Esophagus muscularis mucosa (tissue), 4 donors: ENCODE results near the gene GTF2IRD1. TPM values are rescaled to one million over a fixed set of nuclear protein-coding genes. Genes with fewer than 3 reads are reported as not detected.
"Not testable (repeated sequence)": the region's sequence is repeated elsewhere in the genome, so short reads cannot be mapped to it uniquely, and the experiment has no call there.

Experiments used
- DNase-seq: peaks from one replicate; pipeline ENCODE4 v3.0.0-alpha.2; 2017; ENCODE audit errors: extremely low spot score
- H3K27ac ChIP-seq, 4 donors: fragments of 200-600 bp; sonication (generic); replicated peaks in 1 of 4; 1 replicate in 3 of 4; 2 replicates in 1 of 4; pipeline ENCODE4 v1.5.1; 2016 to 2019; ENCODE audit warnings: mild to moderate bottlenecking in 1 of 4
- H3K27me3 ChIP-seq, 4 donors: fragments of 200-600 bp; sonication (generic); one replicate each; pipeline versions ENCODE4 v1.5.1 to v1.6.0; 2016 to 2019
- H3K36me3 ChIP-seq, 4 donors: fragments of 200-600 bp; sonication (generic); one replicate each; pipeline ENCODE4 v1.5.1; 2016 to 2019
- H3K4me1 ChIP-seq, 4 donors: fragments of 200-600 bp; sonication (generic); one replicate each; pipeline ENCODE4 v1.5.1; 2016 to 2019
- H3K4me3 ChIP-seq, 4 donors: fragments of 200-600 bp; sonication (generic); 1 replicate in 2 of 4; 2 replicates in 2 of 4; pipeline ENCODE4 v1.5.1; 2016 to 2019; ENCODE audit warnings: mild to moderate bottlenecking in 4 of 4, moderate library complexity in 1 of 4
- H3K9me3 ChIP-seq, 4 donors: fragments of 200-600 bp; sonication (generic); 1 replicate in 3 of 4; 2 replicates in 1 of 4; pipeline ENCODE4 v1.5.1; 2016 to 2019
- CTCF ChIP-seq, 3 experiments: fragments of 200-600 bp in 2 of 3; fragments of 450-650 bp in 1 of 3; sonication (generic) in 2 of 3; IDR thresholded peaks; one replicate each; pipeline ENCODE4 v1.5.1; 2017 to 2019; ENCODE audit warnings: antibody characterized with exemption in 3 of 3, mild to moderate bottlenecking in 2 of 3, moderate library complexity in 1 of 3
- EP300 ChIP-seq: sonication (generic); formaldehyde crosslinking; IDR thresholded peaks from one replicate; pipeline ENCODE4 v1.6.1; 2017; ENCODE audit warnings: antibody characterized with exemption
- POLR2A ChIP-seq: fragments of 450-650 bp; IDR thresholded peaks from one replicate; pipeline ENCODE4 v1.6.1; 2017; ENCODE audit warnings: antibody characterized with exemption, moderate library complexity, mild to moderate bottlenecking, low read depth
- POLR2AphosphoS5 ChIP-seq, 2 donors: sonication (generic); formaldehyde crosslinking; IDR thresholded peaks; one replicate each; pipeline ENCODE4 v1.6.1; 2017; ENCODE audit warnings: antibody characterized with exemption in 2 of 2
- WGBS: methylation state at CpG from one replicate; pipeline ENCODE4 v1.1.5; 2018; 5-methylcytosine and 5-hydroxymethylcytosine counted together
- intact Hi-C: fragments of 100-400 bp; cut with DNase I; formaldehyde crosslinking; loops from one replicate; pipeline ENCODE4 v1.15.1; 2023
- total RNA-seq, 4 donors: library from RNA; depleted of rRNA; stranded (reverse); fragments of >200 nt; gene quantifications; one replicate each; pipeline versions ENCODE4 v1.1.0 to v1.2.1, GENCODE V29; 2016

The GTF2IRD1 gene
- total RNA-seq, 4 donors from 2014 or later, result 20.8 to 24.0 (median 22.0) TPM

DNA sequence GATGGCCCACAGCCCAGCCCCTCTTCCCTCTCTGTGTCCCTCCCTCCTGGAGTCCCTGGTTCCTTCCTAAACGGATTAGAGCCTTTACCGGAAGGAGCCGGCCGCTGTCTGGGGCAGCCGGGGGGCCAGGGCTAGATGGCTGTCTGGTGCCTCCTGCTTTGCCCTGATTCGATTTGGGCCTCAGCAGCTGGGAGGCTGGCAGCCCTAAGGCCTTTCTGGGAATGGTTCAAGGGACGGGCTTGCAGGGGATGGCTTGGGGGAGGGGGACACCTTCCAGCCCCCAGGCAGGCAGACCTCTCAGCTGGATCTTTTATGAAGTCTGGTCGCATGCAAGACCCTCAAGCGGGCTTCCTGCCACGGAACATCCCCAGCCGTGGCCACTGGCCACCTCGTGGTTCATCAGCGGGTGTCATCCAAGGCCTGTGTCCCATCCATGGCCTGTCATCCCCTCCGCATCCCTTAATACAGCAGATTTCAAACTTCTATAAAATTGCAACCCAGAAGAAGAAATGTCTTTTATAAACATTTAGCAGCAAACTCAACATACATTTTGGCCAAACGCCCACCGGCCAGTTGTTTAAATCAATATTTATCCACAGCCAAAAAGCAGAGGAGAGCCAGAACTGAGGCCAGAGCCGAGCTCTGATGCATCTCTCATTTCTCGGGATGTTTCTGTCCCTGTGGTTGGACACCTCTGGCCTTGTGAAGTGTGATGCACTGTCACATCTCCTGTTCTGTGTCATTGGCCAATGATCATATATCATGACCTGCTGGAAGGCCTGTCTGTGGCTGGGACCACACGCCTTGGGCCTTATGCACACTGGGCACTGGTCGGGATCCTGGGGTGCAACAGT lies 52.0 kb downstream of the GTF2IRD1 start:
- H3K9me3 ChIP-seq, result no peaks in the 10 kb centered on the region
- 54% methylated on average over 11 of the region's 20 CpGs for WGBS
- DNase-seq, result no peak
- H3K4me1 ChIP-seq, result peaks cover 5 to 41% (median 36%) of the 10 kb centered on the region in 4 donors
- no peak overlapping the region for H3K4me3 ChIP-seq
- H3K27ac ChIP-seq, result peak overlapping the region in 3 of 4 donors; percentile 26 to 62 (median 60)
- no peaks in the 10 kb centered on the region for H3K27me3 ChIP-seq
- peaks cover 0 to 18% (median 11%) of the 10 kb centered on the region in 4 donors for H3K36me3 ChIP-seq
- intact Hi-C loops, result no loop called here
- TF ChIP-seq CTCF (IDR thresholded peaks at IDR 0.05) (no peak), POLR2A (no peak), POLR2AphosphoS5 (IDR thresholded peaks at IDR 0.05) (no peak), EP300 (no peak)

DNA sequence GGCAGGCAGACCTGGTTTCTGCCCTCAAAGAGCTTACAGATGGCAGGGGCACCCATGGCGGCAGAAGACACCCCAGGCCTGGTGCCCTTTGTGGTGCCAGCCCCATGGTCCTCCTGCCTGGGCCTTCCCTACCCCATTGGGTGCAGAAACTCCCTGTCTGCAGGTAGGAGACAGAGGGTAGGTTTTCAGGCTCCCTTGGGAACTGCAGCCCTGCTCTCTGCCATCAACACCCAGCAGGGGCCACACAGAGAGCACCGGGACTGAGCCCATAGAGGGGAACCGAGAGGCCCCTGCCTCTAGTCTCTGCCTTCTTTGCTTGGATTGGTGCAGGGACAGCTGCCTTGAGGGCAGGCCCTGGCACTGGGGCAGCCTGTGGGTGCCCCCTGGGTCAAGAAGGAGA lies 52.6 kb downstream of the GTF2IRD1 start:
- H3K9me3 ChIP-seq, result no peaks in the 10 kb centered on the region
- DNase-seq, result no peak
- 80% methylated on average over 1 of the region's 3 CpGs for WGBS
- H3K4me3 ChIP-seq, result no peak overlapping the region
- peak overlapping the region in 2 of 4 donors; percentile 0 to 60 for H3K27ac ChIP-seq
- no peak for TF ChIP-seq CTCF (IDR thresholded peaks at IDR 0.05)
- TF ChIP-seq EP300, result no peak
- TF ChIP-seq POLR2A, result no peak
- TF ChIP-seq POLR2AphosphoS5 (IDR thresholded peaks at IDR 0.05), result no peak
- H3K4me1 ChIP-seq, result peaks cover 5 to 40% (median 30%) of the 10 kb centered on the region in 4 donors
- intact Hi-C loops, result no loop called here
- H3K36me3 ChIP-seq, result peaks cover 0 to 23% (median 16%) of the 10 kb centered on the region in 4 donors
- no peaks in the 10 kb centered on the region for H3K27me3 ChIP-seq

- H3K27me3 ChIP-seq, result no peaks in the 10 kb centered on the region
- no peak overlapping the region for H3K27ac ChIP-seq
- H3K9me3 ChIP-seq, result no peaks in the 10 kb centered on the region
- WGBS, result 98% methylated on average over 10 of the region's 21 CpGs
- intact Hi-C loops, result no loop called here
- TF ChIP-seq EP300, result no peak
- no peak for TF ChIP-seq CTCF (IDR thresholded peaks at IDR 0.05)
- TF ChIP-seq POLR2A, result no peak
- TF ChIP-seq POLR2AphosphoS5 (IDR thresholded peaks at IDR 0.05), result no peak
- H3K4me1 ChIP-seq, result peaks cover 0 to 30% (median 19%) of the 10 kb centered on the region in 4 donors
- H3K4me3 ChIP-seq, result no peak overlapping the region
- DNase-seq, result no peak
- peaks cover 0 to 35% (median 29%) of the 10 kb centered on the region in 4 donors for H3K36me3 ChIP-seq
These were observed 54.0 kb downstream of the GTF2IRD1 start for GRCh38 chr7:74507538-74508319.

GRCh38 chr7:74509453-74509852 lies 55.7 kb downstream of the GTF2IRD1 start:
- intact Hi-C loops, DNase-seq, H3K27me3 ChIP-seq, H3K27ac ChIP-seq, H3K4me3 ChIP-seq, H3K9me3 ChIP-seq: not testable (repeated sequence)
- 92% methylated on average over 10 of the region's 10 CpGs for WGBS
- H3K36me3 ChIP-seq, result peaks cover 0 to 53% (median 38%) of the 10 kb centered on the region in 4 donors
- peaks cover 9 to 40% (median 27%) of the 10 kb centered on the region in 4 donors for H3K4me1 ChIP-seq

DNA sequence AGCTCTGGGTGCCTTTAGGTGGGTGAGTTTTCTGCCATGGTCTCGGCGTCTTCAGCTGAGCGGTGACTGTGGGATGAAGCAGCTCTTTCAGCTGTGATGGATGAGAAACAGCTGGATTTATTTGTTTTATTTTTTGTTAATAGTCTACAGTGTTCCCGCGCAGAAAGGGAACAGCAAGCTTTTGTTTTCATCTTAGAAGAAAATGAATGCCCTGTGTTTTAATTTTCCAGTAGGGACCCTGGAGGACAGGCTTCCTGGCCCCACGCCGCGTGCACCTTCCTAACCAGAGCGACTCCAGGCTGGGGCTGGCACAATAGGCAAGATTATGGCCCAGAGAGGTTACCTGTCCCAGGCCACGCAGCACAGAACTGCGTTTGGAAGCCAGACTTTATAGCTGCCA lies 57.6 kb downstream of the GTF2IRD1 start:
- no peak for TF ChIP-seq POLR2AphosphoS5 (IDR thresholded peaks at IDR 0.05)
- no peak for TF ChIP-seq CTCF (IDR thresholded peaks at IDR 0.05)
- TF ChIP-seq EP300, result no peak
- TF ChIP-seq POLR2A, result no peak
- Histone ChIP-seq H3K36me3 (peaks cover 0 to 69% (median 51%) of the 10 kb centered on the region in 4 donors), H3K27me3 (no peaks in the 10 kb centered on the region), H3K27ac (peak overlapping the region in 2 of 4 donors; percentile 22 to 35), H3K9me3 (no peaks in the 10 kb centered on the region), H3K4me3 (no peak overlapping the region), H3K4me1 (peaks cover 14 to 30% (median 19%) of the 10 kb centered on the region in 4 donors)
- WGBS, result 70% methylated on average over 9 of the region's 11 CpGs
- no peak for DNase-seq
- intact Hi-C loops, result no loop called here
